GM23248 (cell line): Measurements from ENCODE around the gene SLC7A10. TPM values are rescaled to one million over a fixed set of nuclear protein-coding genes. Genes with fewer than 3 reads are reported as not detected.

Experiments
- DNase-seq: peaks from one replicate; pipeline ENCODE4 v3.0.0-alpha.2; 2015
- H2AFZ ChIP-seq: fragments of 200-600 bp; sonication (generic); 2 replicates; pipeline ENCODE4 v1.6.1; 2016; ENCODE audit warnings: antibody characterized with exemption
- H3F3A ChIP-seq: fragments of 200-600 bp; sonication (generic); 2 replicates; pipeline ENCODE4 v1.6.1; 2016; ENCODE audit warnings: mild to moderate bottlenecking, antibody characterized with exemption, mixed run types; ENCODE audit not compliant: insufficient read depth
- H3K27ac ChIP-seq: fragments of 200-600 bp; sonication (generic); 2 replicates; pipeline ENCODE4 v1.5.1; 2016; ENCODE audit warnings: mild to moderate bottlenecking
- H3K27me3 ChIP-seq: fragments of 200-600 bp; sonication (generic); replicated peaks from 2 replicates; pipeline ENCODE4 v1.6.1; 2016; ENCODE audit warnings: mild to moderate bottlenecking; ENCODE audit not compliant: insufficient read depth
- H3K36me3 ChIP-seq: fragments of 200-600 bp; sonication (generic); 2 replicates; pipeline ENCODE4 v1.6.1; 2016; ENCODE audit warnings: low read depth, mild to moderate bottlenecking
- H3K4me1 ChIP-seq: fragments of 200-600 bp; sonication (generic); 2 replicates; pipeline ENCODE4 v1.6.1; 2016; ENCODE audit warnings: mild to moderate bottlenecking; ENCODE audit not compliant: insufficient read depth
- H3K4me2 ChIP-seq: fragments of 200-600 bp; sonication (generic); one replicate; pipeline ENCODE4 v1.6.1; 2016; ENCODE audit warnings: mild to moderate bottlenecking; ENCODE audit not compliant: unreplicated experiment
- H3K4me3 ChIP-seq: fragments of 200-600 bp; sonication (generic); 2 replicates; pipeline ENCODE4 v1.5.1; 2016; ENCODE audit warnings: mild to moderate bottlenecking
- H3K79me2 ChIP-seq: fragments of 200-600 bp; sonication (generic); 2 replicates; pipeline ENCODE4 v1.6.1; 2016; ENCODE audit warnings: mild to moderate bottlenecking; ENCODE audit not compliant: insufficient read depth
- H3K9ac ChIP-seq: fragments of 200-600 bp; sonication (generic); 2 replicates; pipeline ENCODE4 v1.6.1; 2016; ENCODE audit warnings: mild to moderate bottlenecking
- H3K9me2 ChIP-seq: fragments of 200-600 bp; sonication (generic); 2 replicates; pipeline ENCODE4 v1.6.1; 2016; ENCODE audit warnings: mixed run types, mild to moderate bottlenecking, moderate library complexity; ENCODE audit not compliant: insufficient read depth
- H3K9me3 ChIP-seq: fragments of 200-600 bp; sonication (generic); one replicate; pipeline ENCODE4 v1.6.1; 2017; ENCODE audit warnings: low read depth
- H4K20me1 ChIP-seq: fragments of 200-600 bp; sonication (generic); 2 replicates; pipeline ENCODE4 v1.6.0; 2016; ENCODE audit not compliant: insufficient read depth
- EZH2 ChIP-seq: fragments of 200-600 bp; sonication (generic); IDR thresholded peaks from 2 replicates; pipeline ENCODE4 v1.6.1; 2018; ENCODE audit warnings: antibody characterized with exemption, mild to moderate bottlenecking; ENCODE audit not compliant: insufficient read depth, poor library complexity, severe bottlenecking
- EZH2phosphoT487 ChIP-seq: fragments of 200-600 bp; sonication (generic); IDR thresholded peaks from 2 replicates; pipeline ENCODE4 v1.6.1; 2018; ENCODE audit warnings: antibody characterized with exemption, moderate library complexity, mild to moderate bottlenecking, low read depth; ENCODE audit not compliant: insufficient read depth
- WGBS, 2 experiments: methylation state at CpG; one replicate each; pipeline ENCODE4 v1.1.6; 2015 to 2017; ENCODE audit warnings: low lambda C conversion rate in 2 of 2, low coverage in 1 of 2; ENCODE audit errors: missing lambda C conversion rate in 2 of 2; 5-methylcytosine and 5-hydroxymethylcytosine counted together
- in situ Hi-C: fragments of 300-500 bp; cut with MboI; formaldehyde crosslinking; loops from 2 replicates; pipeline ENCODE4 v1.15.0; 2020
- polyA plus RNA-seq: library from polyadenylated mRNA; unstranded; fragments of >200 nt; fragmentation: Nextera tagmentation; extraction: Ambion mirVana; gene quantifications from 2 replicates; pipeline ENCODE4 v1.2.1, GENCODE V29; 2016
- total RNA-seq: library from RNA; depleted of rRNA; stranded (reverse); fragments of >200 nt; shearing (Covaris generic); gene quantifications from 2 replicates; pipeline ENCODE4 v1.2.3, GENCODE V29; 2014

Gene SLC7A10
- total and polyA plus RNA-seq, 2 experiments from 2014 or later = not detected

- Histone ChIP-seq H3K36me3 (no peaks in the 10 kb centered on the region), H2AFZ (no peak overlapping the region), H3K9ac (no peak overlapping the region), H3K4me2 (no peak overlapping the region), H3F3A (no peaks in the 10 kb centered on the region), H3K4me3 (no peak overlapping the region), H3K27ac (no peak overlapping the region), H3K9me3 (no peaks in the 10 kb centered on the region), H3K4me1 (no peaks in the 10 kb centered on the region; the same call in 1 of the 2 replicates), H3K9me2 (no peaks in the 10 kb centered on the region), H4K20me1 (no peaks in the 10 kb centered on the region), H3K79me2 (no peaks in the 10 kb centered on the region), H3K27me3 (no peaks in the 10 kb centered on the region)
- TF ChIP-seq EZH2 = no peak
- no peak for TF ChIP-seq EZH2phosphoT487
- in situ Hi-C loops = loop anchor here (5.0 to 10.0 kb wide), 2 partner anchors 168 to 525 kb away; no protein-coding TSS in a partner anchor
- DNase-seq = no peak
- whole genome bisulfite sequencing, 2 experiments = 75 to 80% methylated on average over 10 of the region's 10 CpGs
These were observed 13.7 kb upstream of the SLC7A10 start for GRCh38 chr19:33239223-33239975.

GRCh38 chr19:33238481-33239149 is 13.0 kb upstream of the SLC7A10 start:
- no peaks in the 10 kb centered on the region; the same call in 1 of the 2 replicates for H3K4me1 ChIP-seq
- no peaks in the 10 kb centered on the region for H3K27me3 ChIP-seq
- WGBS, 2 experiments = 87 to 89% methylated on average over 10 of the region's 10 CpGs
- H3F3A ChIP-seq = no peaks in the 10 kb centered on the region
- TF ChIP-seq EZH2phosphoT487 = no peak
- TF ChIP-seq EZH2 = no peak
- H3K27ac ChIP-seq = no peak overlapping the region
- H3K9me2 ChIP-seq = no peaks in the 10 kb centered on the region
- no peak for DNase-seq
- in situ Hi-C loops = loop anchor here (5.0 to 10.0 kb wide), 2 partner anchors 169 to 526 kb away; no protein-coding TSS in a partner anchor
- H3K36me3 ChIP-seq = no peaks in the 10 kb centered on the region
- no peaks in the 10 kb centered on the region for H4K20me1 ChIP-seq
- H3K4me3 ChIP-seq = no peak overlapping the region
- no peak overlapping the region for H3K9ac ChIP-seq
- H3K4me2 ChIP-seq = no peak overlapping the region
- no peaks in the 10 kb centered on the region for H3K9me3 ChIP-seq
- H2AFZ ChIP-seq = no peak overlapping the region
- no peaks in the 10 kb centered on the region for H3K79me2 ChIP-seq

GRCh38 chr19:33236696-33237390 is 11.2 kb upstream of the SLC7A10 start:
- no peaks in the 10 kb centered on the region; the same call in 1 of the 2 replicates for H3K27me3 ChIP-seq
- no peak overlapping the region for H3K4me2 ChIP-seq
- no peaks in the 10 kb centered on the region for H4K20me1 ChIP-seq
- no peaks in the 10 kb centered on the region for H3K9me3 ChIP-seq
- WGBS, 2 experiments = 70 to 76% methylated on average over 16 of the region's 16 CpGs
- H3K79me2 ChIP-seq = no peaks in the 10 kb centered on the region
- no peaks in the 10 kb centered on the region; the same call in 1 of the 2 replicates for H3K4me1 ChIP-seq
- no peak overlapping the region for H3K4me3 ChIP-seq
- no peaks in the 10 kb centered on the region for H3K9me2 ChIP-seq
- H3F3A ChIP-seq = no peaks in the 10 kb centered on the region; the same call in 1 of the 2 replicates
- H3K9ac ChIP-seq = no peak overlapping the region
- no peak overlapping the region for H2AFZ ChIP-seq
- no peak for TF ChIP-seq EZH2
- TF ChIP-seq EZH2phosphoT487 = no peak
- no peak overlapping the region for H3K27ac ChIP-seq
- no peaks in the 10 kb centered on the region for H3K36me3 ChIP-seq
- in situ Hi-C loops = loop anchor here (5.0 to 10.0 kb wide), 2 partner anchors 170 to 528 kb away; no protein-coding TSS in a partner anchor
- no peak for DNase-seq

- in situ Hi-C loops = loop anchor here (5.0 to 10.0 kb wide), 2 partner anchors 171 to 529 kb away; no protein-coding TSS in a partner anchor
- no peaks in the 10 kb centered on the region for H3K9me3 ChIP-seq
- no peak for DNase-seq
- no peak overlapping the region for H3K9ac ChIP-seq
- no peaks in the 10 kb centered on the region for H3K4me1 ChIP-seq
- TF ChIP-seq EZH2phosphoT487 = no peak
- no peak for TF ChIP-seq EZH2
- H3F3A ChIP-seq = peaks cover 5% of the 10 kb centered on the region; the same call in 1 of the 2 replicates
- no peaks in the 10 kb centered on the region for H4K20me1 ChIP-seq
- H3K4me2 ChIP-seq = no peak overlapping the region
- H3K4me3 ChIP-seq = no peak overlapping the region
- no peaks in the 10 kb centered on the region for H3K9me2 ChIP-seq
- H2AFZ ChIP-seq = no peak overlapping the region
- H3K36me3 ChIP-seq = no peaks in the 10 kb centered on the region
- H3K79me2 ChIP-seq = no peaks in the 10 kb centered on the region
- no peaks in the 10 kb centered on the region; the same call in 1 of the 2 replicates for H3K27me3 ChIP-seq
- no peak overlapping the region for H3K27ac ChIP-seq
- 83 to 87% methylated on average over 20 of the region's 20 CpGs for WGBS, 2 experiments
These were observed 10.3 kb upstream of the SLC7A10 start for GRCh38 chr19:33235996-33236350.
